GM19468 (cell line): ENCODE measurements around the gene YWHAG.
"Not testable (repeated sequence)": the region's sequence is repeated elsewhere in the genome, so short reads cannot be mapped to it uniquely, and the experiment has no call there.

Source experiments
- ATAC-seq: cut with Tn5 transposase; IDR thresholded peaks from one replicate; pipeline ENCODE4 v1.9.1; 2021; ENCODE audit warnings: mild to moderate bottlenecking, moderate library complexity, moderate number of reproducible peaks; ENCODE audit not compliant: unreplicated experiment; ENCODE audit errors: extremely low read depth

YWHAG gene

DNA sequence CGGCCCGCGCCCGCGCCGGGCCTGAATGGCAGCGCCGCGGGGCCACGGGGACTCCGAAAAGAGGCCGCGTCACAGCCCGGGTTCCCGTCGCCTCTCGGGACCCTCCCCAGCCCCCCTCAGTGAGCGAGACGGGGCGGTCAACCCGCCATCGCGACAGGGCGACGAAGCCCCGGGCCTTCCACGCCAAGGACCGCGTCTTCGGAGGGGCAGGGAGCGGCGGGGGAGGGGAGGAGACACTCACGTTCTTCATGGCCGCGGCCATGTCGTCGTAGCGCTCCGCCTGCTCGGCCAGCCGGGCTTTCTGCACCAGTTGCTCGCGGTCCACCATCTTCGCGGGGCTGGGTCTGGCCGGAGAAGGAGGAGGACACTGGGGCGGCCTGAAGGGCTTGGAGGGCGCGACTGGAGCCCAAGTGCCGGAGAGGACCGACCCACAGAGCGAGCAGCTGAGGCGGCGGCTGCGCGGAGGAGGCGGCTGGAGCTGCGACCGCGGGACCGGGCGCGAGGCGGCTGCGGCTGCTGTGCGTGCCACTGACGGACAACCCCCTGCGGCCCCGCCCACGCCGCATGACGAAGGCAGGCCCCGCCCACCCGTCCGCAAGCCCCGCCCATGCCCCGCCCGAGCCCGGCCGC, at the start of gene YWHAG:
YWHAG (minus strand) TSS at position 511 of the 630 bp plus-strand sequence; CDS start at position 328, 183 bp downstream.
- ATAC-seq = peak; percentile 26

DNA sequence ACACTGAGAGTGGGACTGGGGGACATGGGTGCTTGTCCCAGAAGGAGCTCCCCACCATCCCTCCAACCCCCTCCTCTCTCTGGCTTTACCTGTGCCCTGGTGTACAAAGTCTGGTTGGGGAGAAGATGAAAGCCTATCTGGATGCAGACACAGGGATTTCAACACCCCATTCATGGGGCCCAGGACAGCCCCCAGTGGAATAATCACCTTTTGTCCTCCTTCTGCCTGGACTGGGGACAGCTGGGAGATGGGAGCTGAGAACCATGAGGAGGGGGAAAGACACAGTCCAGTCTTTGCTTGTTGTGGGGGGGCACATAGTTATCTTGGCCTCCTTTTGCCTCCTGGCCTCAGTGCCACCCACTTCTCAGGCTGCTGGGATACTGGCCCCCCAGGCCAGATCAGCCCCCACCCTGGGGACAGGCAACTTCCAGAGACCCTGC, 49.4 kb upstream of the YWHAG start:
- no peak for ATAC-seq

DNA sequence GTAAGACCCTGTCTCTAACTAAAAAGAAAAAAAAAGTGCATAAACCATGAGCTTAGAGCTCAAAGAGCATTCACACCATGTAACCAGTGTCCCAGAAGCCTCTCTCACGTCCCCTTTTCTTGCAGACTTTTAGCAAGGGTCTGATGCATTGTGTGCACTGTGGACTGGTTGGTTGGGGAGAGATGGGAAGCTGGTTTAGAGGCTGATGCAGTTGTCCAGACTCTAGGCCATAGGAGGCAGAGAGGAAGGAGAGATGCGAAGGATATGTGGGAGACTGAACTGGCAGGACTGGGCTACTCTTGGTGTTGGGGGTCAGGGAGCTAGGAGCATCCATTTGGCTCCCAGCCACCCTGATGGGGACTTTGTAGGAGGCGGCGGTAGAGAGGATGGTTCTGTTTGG, 48.9 kb upstream of the YWHAG start:
- no peak for ATAC-seq

DNA sequence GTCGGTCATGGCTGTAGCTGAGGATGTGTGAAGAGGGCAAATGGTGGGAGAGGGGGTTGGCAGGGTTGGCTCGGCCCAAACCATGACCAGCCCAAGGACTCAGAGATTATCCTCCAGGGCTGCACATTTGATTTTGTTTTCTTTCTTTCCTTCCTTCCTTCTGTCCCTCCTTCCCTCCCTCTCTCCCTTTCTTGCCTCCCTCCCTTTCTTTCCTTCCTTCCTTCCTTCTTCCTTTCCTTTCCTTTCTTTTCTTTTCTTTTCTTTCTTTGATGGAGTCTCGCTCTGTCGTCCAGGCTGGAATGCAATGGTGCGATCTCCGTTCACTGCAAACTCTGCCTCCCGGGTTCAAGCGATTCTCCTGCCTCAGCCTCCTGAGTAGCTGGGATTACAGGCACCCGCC, 46.9 kb upstream of the YWHAG start:
- ATAC-seq = no peak

DNA sequence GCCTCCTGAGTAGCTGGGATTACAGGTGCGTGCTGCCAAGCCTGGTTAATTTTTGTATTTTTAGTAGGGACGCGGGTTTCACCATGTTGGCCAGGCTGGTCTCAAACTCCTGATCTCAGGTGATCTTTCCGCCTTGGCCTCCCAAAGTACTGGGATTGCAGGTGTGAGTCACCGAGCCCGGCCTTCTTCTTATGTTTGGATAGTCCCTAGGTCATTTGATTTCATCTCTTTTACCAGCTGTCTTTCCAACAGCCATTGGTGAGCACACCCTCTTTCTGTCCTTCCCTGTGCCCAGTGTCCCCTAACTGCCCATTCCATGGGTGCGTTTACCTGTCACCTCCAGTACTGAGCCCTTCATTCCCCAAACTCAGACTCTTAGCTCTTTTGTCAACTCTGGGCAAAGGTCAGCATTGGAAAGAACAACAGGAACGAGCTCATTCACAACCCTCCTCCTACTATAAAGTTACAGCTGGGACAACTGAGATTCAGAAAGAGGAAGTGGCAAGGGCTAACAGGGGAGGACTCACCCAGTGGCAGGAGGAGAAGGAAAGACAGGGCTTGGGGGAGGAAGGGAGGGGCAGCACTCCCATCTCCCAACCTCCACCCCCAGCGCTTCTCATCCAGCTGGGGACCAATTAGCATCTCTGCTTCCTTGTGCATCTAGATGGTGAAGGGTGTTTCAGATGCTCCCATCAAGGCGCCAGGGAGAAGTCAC, 45.1 kb upstream of the YWHAG start:
- no peak for ATAC-seq

DNA sequence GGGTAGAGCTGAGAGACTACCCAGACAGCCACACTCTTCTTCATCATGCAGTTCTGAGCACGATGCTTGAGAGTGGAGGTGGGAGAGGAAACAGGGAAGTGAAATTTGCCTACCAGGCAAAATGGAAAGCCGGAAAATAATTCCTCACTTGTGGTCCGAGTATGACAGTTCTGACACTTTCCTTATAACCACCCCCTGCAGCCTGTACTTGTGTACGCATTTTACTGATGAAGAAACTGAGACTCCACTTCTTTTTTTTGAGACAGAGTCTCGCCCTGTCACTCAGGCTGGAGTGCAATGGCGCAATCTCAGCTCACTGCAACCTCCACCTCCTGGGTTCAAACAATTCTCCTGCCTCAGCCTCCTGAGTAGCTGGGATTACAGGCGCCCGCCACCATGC, 44.3 kb upstream of the YWHAG start:
- not testable (repeated sequence) for ATAC-seq

DNA sequence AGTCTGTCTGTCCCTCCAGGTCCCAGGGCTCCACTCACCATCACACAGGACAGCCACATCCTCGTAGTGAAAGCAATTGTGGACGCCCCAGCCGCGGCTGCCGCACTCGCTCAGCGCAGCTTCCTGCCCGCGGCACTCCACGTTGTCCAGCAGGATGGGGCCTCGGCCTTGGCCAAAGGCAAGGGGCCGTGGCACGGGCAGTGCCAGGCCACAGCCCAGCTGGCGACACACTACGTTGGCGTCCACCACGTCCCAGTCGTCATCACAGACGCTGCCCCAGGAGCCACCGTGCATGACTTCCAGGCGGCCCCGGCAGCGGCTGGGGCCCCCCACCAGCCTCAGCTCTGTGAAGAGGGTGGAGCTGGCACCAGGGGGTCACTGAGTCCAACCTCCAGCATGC, 41.5 kb upstream of the YWHAG start:
- ATAC-seq = no peak

DNA sequence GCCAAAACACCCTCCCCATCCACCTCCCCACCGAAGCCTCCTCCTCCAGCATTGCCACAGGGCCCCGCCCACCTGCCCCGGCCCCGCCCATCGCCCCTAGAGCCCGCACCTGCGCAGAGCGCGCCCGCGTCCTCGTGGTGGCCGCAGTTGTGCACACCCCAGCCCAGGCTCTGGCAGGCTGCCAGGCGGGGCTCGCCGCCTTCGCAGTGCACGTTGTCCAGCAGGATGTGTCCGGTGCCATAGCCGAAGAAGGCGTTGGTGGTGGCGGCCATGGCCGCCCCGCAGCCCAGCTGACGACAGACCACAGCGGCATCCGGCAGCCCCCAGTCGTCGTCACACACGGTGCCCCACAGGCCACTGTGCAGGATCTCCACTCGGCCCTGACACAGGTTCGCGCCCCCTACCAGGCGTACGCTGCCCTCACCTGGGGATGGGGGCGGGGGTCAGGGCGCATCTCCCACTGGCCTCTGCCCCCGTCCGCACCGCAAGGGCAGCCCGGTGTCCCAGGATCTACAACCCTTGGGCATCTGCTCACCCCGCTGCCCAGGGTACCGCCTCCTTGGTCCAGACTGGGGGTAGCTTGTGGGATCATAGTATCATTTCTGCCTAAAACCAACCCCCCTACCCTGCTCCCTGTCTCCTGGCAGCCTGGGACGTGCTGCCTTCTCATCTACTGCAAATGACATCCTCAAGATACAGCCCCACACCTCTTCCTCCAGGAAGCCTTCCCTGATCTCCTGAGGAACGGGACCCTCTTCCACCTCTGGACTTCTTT, 38.8 kb upstream of the YWHAG start:
- ATAC-seq = no peak

DNA sequence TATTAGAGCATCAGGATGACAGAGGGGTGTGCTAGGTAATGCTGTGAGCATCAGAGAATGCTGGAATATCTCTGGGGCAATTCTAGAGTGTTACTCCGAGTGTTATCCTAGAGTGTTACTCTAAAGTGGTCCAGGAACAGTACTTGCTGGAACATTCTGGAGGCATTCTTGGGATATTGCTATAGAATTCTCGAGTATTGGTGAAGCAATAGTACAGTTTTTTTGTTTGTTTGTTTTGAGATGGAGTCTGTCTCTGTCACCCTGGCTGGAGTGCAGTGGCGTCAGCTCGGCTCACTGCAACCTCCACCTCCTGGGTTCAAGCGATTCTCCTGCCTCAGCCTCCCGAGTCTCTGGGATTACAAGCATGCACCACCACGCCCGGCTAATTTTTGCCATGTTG, 38.1 kb upstream of the YWHAG start:
- no peak for ATAC-seq

DNA sequence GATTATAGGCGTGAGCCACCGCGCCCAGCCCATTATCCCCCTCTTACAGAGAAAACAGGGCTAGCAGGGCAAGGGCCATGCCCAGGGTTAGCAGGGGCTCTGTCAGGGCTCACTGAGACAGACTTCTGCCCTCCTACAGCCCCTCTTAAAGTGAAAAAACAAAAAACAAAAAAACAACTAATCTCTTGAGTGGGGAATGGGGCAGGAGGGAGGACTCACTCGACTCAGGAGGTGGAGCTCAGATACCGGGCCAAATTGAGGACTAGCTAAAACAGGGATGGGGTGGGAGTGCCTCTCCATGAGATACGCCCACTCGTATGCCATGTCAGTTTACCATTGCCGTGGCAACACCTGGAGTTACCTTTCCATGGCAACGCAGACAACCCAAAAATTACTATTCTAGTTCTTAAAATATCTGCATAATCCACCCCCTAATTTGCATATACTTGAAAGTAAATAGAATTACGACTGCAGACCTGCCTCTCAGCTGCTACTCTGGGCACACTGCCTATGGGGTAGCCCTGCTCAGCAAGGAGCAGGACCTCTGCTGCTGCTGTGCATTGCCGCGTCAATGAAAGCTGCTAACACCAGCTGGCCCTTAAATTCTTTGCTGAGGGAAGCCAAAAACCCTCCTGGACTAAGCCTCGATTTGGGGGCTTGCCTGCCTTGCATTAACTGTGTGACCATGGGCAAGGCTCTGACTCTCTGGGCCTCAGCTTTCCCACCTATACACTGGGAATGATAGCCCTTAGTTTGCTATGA, 37.4 kb upstream of the YWHAG start:
- ATAC-seq = no peak

DNA sequence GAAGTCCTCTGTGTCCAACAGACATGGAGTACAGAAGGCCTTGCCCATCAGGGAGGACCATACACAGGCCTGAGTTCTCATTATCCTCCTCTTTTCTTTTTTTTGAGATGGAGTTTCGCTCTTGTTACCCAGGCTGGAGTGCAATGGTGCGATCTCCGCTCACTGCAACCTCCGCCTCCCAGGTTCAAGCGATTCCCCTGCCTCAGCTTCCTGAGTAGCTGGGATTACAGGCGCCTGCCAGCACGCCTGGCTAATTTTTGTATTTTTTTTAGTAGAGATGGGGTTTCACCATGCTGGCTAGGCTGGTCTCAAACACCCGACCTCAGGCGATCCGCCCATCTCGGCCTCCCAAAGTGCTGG, 36.8 kb upstream of the YWHAG start:
- ATAC-seq = not testable (repeated sequence)

DNA sequence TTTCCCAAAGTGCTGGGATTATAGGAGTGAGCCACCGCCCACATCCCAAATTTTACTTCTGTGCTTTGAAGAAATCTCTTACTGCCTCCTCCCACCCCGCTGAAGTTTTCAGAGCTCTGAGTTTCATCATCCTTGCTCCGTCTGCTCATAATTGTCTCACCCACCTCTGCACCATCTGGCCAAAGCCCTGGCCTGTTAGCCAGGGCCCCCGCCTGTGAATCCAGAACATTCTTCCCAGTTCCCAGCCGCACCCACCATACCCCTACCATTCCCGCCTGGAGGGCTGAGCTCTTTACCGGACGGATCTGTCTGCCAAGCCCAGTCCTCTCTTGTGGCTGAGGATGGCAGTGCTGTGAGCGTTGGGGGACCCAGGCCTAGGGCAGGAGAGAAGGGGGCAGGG, 36.2 kb upstream of the YWHAG start:
- no peak for ATAC-seq

DNA sequence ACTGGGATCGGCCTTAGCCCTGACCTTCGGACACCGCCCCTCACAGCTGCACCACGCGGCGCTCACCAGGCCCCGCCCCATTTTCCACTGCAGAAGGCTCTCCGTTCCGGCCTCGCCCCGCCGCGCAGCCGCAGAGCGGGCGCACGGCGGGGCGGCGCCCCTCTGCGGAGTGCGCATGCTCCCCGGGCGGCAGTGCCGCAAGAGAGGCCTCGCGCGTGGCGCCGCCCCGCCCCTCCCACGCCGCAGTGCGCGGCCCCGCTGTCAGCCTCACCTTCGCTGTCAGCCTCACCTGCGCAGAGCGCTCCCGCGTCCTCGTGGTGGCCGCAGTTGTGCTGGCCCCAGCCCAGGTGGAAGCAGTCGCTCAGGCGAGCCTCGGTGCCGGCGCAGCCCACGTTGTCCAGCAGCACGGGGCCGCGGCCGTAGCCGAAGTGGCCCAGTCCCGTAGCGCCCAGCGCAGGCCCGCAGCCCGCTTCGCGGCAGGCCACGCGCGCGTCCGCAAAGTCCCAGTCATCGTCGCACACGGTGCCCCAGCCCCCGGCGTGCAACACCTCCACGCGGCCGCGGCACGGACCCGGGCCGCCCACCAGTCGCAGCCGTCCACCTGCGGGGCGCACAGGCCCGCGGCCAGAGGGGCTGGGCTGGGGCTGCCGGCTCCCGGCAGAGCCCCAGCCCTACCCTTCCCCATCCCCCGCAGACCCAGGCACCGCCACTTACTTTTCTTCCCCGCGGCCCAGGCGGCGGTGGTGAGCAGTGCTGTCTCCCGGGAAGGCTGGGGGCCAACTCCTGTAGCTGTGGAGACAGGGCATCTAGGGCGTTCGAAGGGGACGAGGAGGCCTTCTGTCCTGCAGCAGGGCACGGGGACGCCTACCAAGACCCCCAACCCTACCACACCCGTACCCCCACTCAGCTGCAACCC, 34.6 kb upstream of the YWHAG start:
- peak; percentile 88 for ATAC-seq

DNA sequence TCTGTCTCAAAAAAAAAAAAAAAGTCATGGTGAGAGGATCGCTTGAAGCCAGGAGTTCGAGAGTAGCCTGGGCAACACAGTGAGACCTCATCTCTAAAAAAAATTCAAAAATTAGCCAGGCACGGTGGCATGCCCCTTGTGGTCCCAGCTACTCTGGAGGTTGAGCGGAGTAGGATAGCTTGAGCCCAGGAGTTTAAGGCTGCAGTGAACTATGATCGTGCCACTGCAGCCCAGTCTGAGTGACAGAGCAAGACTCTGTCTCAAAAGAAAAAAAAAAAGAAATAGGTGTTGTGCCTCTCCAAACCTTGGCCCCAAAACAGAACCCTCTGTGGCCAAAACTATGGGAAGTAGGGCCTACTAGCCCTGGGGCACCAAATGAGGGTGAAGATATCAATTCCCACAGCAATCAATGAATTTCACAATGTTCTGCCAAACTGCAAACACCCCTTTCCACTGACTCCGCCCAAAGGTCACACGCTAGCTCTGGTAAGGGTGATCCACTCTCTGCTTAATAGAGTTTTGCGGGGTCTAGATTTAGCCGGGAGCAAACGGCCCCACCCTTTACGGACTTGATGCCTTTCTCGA, 33.8 kb upstream of the YWHAG start:
- no peak for ATAC-seq

DNA sequence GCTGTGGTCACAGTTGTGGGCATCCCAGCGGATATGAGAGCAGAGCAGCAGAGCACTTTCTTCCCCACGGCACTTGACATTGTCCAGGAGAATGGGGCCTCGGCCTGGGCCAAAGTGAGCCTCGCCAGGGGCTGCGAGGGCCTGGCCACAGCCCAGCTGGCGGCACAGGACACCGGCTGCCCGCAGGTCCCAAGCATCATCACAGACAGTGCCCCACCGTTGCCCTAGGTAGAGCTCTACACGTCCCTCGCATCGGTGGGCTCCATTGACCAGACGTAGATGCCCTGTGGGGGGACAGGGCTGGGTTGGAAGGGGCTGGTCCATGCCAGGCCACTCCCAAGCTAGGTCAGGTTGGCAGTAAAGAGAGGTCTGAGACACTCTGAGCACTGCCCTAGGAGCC, 31.3 kb upstream of the YWHAG start:
- ATAC-seq = no peak

DNA sequence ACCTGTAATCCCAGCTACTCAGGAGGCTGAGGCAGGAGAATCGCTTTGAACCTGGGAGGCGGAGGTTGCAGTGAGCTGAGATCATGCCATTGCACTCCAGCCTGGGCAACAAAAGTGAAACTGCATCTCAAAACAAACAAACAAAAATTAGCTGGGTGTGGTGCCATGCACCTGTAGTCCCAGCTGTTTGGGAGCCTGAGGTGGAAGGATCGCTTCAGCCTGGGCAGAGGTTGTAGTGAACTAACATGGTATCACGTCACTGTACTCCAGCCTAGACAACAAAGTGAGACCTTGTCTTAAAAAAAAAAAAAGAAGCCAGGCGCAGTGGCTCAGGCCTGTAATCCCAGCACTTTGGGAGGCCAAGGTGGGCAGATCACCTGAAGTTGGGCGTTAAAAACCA, 29.0 kb upstream of the YWHAG start:
- not testable (repeated sequence) for ATAC-seq

DNA sequence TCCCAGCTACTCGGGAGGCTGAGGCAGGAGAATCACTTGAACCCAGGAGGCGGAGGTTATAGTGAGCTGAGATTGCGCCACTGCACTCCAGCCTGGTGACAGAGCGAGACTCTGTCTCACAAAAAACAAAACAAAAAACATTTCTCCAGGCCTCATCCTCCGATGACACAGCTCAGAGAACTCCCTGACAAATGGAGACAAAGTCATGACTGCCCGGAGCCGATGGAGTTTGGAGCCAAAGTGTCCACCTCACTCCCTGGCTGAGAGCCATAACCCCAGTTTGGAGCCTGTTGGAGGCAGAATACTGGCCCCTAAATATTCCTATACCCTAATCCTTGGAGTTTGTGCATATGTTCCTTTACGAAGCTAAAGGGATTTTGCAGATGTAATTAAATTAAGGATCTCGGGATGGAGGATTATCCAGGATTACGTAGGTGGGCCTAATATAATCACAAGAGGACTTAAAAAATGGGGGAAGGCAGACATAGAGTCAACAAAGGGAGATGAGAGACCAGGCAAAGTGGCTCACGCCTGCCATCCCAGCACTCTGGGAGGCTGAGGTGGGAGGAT, 28.0 kb upstream of the YWHAG start:
- ATAC-seq = no peak

DNA sequence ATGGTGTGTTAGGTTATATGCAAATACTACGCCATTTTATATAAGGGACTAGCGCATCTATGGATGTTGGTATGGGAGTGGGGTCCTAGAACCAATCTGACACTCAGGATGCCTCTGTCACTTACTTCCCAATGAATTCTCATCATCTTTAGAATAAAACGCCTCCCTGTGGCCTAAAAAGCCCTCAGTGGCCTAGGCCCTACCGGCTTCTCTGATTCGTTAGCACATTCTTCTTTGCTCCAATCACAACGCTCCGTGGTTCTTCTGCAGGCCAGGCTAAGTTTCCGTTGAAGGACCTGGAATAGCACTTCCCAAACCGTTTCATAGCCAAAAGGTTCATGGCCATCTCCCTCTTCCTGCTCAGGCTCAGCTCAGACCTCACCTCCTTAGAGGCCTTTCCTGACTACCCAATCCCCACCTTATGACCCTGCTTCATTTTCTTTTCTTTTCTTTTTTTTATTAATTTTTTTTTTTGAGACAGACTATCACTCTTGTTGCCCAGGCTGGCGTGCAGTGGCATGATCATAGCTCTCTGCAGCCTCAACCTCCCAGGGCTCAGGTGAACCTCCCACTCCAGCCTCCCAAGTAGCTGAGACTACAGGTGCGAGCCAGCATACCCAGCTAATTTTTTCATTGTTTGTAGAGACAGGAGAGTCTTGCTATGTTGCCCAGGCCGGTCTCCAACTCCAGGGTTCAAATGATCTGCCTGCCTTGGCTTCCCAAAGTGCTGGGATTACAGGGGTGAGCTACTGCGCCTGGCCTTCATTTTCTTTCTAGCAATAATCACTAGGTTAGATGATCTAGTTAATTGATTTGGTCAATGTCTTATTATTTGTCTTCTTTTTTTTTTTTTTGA, 24.5 kb upstream of the YWHAG start:
- no peak for ATAC-seq
